ENCODE measurements around the gene SLC18A2. TPM values are rescaled to one million over a fixed set of nuclear protein-coding genes. Genes with fewer than 3 reads are reported as not detected.

Gene SLC18A2
- total and polyA plus RNA-seq, 7 donors = 0.23 to 1.4 (median 0.55) TPM

DNA sequence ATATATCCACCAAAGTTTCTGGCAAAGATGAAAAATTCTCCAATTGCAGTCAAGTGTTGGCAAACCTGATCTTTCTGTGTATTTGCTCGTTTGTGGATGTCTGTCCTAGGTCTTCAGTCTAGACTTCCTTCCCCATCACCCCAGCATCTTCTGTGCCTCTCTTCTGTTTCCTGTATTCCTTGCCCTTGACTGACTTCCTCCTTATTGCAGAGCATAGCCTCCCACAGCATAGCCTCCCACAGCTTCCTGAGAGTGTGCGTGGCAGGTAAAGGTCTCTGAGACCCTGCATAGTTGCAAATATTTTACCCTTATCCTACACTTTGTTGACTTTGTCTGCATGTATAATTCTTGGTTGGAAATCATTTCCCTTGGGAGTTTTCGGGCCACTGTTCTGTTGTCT, 18.4 kb downstream of the SLC18A2 start:
- Histone ChIP-seq H3K4me3 (no peak overlapping the region), H3K27ac (no peak overlapping the region), H3K27me3 (peaks cover 0 to 44% (median 6%) of the 10 kb centered on the region in 3 donors), H3K36me3 (no peaks in the 10 kb centered on the region), H3K4me1 (no peaks in the 10 kb centered on the region), H3K9me3 (no peaks in the 10 kb centered on the region)
- intact Hi-C loops (cut with DNase I) = no loop called here
- no peak for DNase-seq
- WGBS, 2 donors = 52 to 69% methylated on average over 3 of the region's 3 CpGs
- TF ChIP-seq CTCF (IDR thresholded peaks at IDR 0.05) (no peak), POLR2A (IDR thresholded peaks at IDR 0.05) (no peak), POLR2AphosphoS5 (IDR thresholded peaks at IDR 0.05) (no peak), EP300 (IDR thresholded peaks at IDR 0.05) (no peak)

DNA sequence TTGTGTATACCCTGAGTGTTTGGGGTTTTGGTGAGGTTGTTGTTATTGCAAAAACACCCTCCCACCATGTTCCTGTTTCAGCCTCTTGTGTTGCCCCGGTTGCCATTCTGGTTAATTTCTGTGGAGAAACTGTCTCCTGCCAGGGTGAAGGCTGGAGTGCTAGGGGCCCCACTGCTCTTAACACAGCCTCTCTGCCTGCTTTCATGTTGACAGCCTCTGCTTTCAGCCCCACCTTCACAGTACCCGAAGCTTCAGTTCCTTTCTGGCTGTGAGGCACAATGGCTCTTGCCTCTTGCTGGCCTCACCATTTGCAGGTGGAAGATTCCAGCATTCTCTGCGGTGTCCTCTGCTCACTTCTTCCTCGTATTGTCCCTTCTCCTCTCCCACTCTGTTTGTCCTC, 19.2 kb downstream of the SLC18A2 start:
- no peak for DNase-seq
- Histone ChIP-seq H3K27me3 (peaks cover 0 to 45% (median 6%) of the 10 kb centered on the region in 3 donors), H3K27ac (no peak overlapping the region), H3K4me1 (no peaks in the 10 kb centered on the region), H3K36me3 (no peaks in the 10 kb centered on the region), H3K4me3 (no peak overlapping the region), H3K9me3 (no peaks in the 10 kb centered on the region)
- TF ChIP-seq EP300 (IDR thresholded peaks at IDR 0.05) = no peak
- 55 to 65% methylated on average over 4 of the region's 4 CpGs for WGBS, 2 donors
- intact Hi-C loops (cut with DNase I) = no loop called here

- Histone ChIP-seq H3K4me3 (no peak overlapping the region), H3K9me3 (no peaks in the 10 kb centered on the region), H3K4me1 (no peaks in the 10 kb centered on the region), H3K27me3 (peaks cover 0 to 45% (median 6%) of the 10 kb centered on the region in 3 donors), H3K27ac (no peak overlapping the region), H3K36me3 (no peaks in the 10 kb centered on the region)
- DNase-seq = no peak
- intact Hi-C loops (cut with DNase I) = no loop called here
- 90 to 93% methylated on average over 3 of the region's 3 CpGs for WGBS, 2 donors
- no peak for TF ChIP-seq EP300 (IDR thresholded peaks at IDR 0.05)
- TF ChIP-seq POLR2A (IDR thresholded peaks at IDR 0.05) = no peak
- no peak for TF ChIP-seq POLR2AphosphoS5 (IDR thresholded peaks at IDR 0.05)
- TF ChIP-seq CTCF (IDR thresholded peaks at IDR 0.05) = no peak
Observed at GRCh38 chr10:117261501-117261900, 20.6 kb downstream of the SLC18A2 start.

DNA sequence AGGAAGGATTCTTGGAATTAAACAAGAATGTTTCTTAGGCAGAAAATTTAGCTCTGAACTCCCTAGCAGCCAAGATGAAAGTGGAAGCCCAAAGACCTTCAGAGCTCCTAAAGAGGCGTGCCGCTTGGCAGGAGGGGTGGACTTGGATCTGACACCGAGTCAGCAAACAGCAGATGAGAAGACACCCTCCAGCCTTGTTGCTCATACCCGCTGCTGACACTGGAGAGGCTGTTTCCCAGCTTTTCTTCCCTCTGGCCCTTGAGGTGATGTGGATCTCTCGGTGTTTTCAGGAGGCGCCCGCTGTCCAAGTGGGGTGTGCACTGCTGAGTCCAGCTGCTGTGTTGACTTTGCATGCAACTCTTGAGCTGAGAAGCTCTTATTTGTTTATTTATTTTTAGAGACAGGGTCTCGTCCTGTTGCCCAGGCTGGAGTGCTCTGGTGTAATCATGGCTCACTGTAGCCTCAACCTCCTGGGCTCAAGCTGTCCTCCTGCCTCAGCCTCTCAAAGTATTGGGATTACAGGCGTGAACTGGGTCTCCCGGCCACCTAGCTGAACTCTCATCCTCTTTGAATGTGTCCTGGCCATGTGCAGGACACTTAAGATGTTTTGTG, 21.5 kb downstream of the SLC18A2 start:
- TF ChIP-seq EP300 (IDR thresholded peaks at IDR 0.05) (no peak), CTCF (IDR thresholded peaks at IDR 0.05) (no peak), POLR2AphosphoS5 (IDR thresholded peaks at IDR 0.05) (no peak), POLR2A (IDR thresholded peaks at IDR 0.05) (no peak)
- Histone ChIP-seq H3K4me1 (no peaks in the 10 kb centered on the region), H3K4me3 (no peak overlapping the region), H3K27ac (no peak overlapping the region), H3K36me3 (no peaks in the 10 kb centered on the region), H3K9me3 (no peaks in the 10 kb centered on the region), H3K27me3 (peaks cover 0 to 45% (median 6%) of the 10 kb centered on the region in 3 donors)
- 70 to 82% methylated on average over 10 of the region's 10 CpGs for WGBS, 2 donors
- intact Hi-C loops (cut with DNase I) = no loop called here
- no peak for DNase-seq

DNA sequence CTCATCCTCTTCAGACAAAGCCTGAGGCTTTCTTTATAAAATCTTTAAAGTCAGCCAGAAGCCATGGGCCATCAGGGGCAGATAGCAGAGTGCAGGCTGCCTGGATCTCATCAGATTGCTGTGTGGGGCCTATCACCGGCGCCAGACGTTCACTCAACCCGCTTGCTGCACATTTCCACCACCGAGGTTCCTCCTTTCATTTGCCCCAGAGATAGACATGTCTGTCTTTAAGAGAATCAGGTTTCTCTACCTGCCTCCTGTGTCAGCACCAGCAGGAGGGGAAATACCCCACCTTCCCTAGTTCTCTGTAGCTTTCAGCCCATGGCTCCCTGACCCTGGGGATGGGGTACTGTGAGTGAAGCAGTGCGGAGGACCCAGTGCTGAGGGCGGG, 22.0 kb downstream of the SLC18A2 start:
- no peak overlapping the region for H3K27ac ChIP-seq
- H3K4me3 ChIP-seq = no peak overlapping the region
- no peaks in the 10 kb centered on the region for H3K4me1 ChIP-seq
- no peak for DNase-seq
- H3K9me3 ChIP-seq = no peaks in the 10 kb centered on the region
- intact Hi-C loops (cut with DNase I) = no loop called here
- whole genome bisulfite sequencing, 2 donors = 75 to 92% methylated on average over 7 of the region's 7 CpGs
- H3K27me3 ChIP-seq = peaks cover 0 to 45% (median 6%) of the 10 kb centered on the region in 3 donors
- TF ChIP-seq POLR2A (IDR thresholded peaks at IDR 0.05) = no peak
- TF ChIP-seq POLR2AphosphoS5 (IDR thresholded peaks at IDR 0.05) = no peak
- no peak for TF ChIP-seq EP300 (IDR thresholded peaks at IDR 0.05)
- no peak for TF ChIP-seq CTCF (IDR thresholded peaks at IDR 0.05)
- H3K36me3 ChIP-seq = no peaks in the 10 kb centered on the region

Measured in sigmoid colon (tissue), 7 donors.